Retinal pigment epithelial cell (primary cell): ENCODE data around the gene DCDC2B.
A peak's percentile ranks its signal among the peaks of the same experiment; 100 is the strongest.

Experiments
- DNase-seq: peaks from one replicate; pipeline ENCODE4 v3.0.0-alpha.2; 2010; ENCODE audit warnings: low read depth
- H3K4me3 ChIP-seq: 2 replicates; pipeline ENCODE4 v1.5.1; 2011; ENCODE audit warnings: mild to moderate bottlenecking, low read length, control low read depth, moderate library complexity
- TF ChIP-seq, protein P1 (sequence below): conservative IDR thresholded peaks from 2 replicates; pipeline ENCODE4 v1.5.1; 2011; ENCODE audit warnings: low read depth, low read length, control low read depth, inconsistent platforms

The DCDC2B gene

DNA sequence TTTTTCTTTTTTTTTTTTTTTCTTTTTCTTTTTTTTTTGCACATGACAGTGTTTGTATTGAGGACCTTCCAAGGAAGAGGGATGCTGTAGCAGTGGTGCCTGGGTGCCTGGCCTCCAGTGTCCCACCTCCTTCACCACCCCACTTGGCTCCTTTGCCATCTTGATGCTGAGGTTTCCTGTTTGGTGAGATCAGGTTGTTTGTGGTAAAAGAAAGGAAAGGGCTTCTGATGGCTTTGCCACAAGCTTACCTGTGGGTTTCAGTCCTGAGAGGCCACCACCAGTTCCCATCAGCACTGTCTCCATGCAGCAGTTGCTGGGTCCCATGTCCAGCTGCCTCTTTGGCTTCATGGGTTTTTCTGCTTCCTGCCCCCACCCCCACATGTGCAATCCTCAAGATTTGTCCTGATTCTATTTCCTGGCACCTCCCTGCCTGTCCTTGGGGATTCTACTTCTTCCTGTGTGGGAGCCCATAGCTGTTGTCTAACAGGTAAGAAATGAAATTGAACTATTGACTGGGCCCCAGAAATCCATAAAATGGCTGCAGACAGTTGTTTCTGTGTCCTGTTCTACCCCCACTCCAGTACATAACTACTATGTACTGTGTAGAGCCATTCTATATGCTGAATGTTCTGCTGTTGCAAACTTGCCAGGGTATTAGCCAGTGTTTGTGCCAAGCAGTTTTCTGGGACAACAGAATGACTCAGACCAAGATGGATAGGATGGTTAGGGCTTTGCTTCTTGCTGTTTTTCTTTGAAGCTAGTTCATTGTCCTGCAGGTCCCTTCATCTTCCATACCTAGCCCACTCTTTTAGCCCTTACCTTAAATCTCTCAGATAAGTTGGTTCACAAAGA, 12.7 kb upstream of the DCDC2B start:
- no peak overlapping the region for H3K4me3 ChIP-seq
- no peak for DNase-seq
- TF ChIP-seq, protein P1, sequence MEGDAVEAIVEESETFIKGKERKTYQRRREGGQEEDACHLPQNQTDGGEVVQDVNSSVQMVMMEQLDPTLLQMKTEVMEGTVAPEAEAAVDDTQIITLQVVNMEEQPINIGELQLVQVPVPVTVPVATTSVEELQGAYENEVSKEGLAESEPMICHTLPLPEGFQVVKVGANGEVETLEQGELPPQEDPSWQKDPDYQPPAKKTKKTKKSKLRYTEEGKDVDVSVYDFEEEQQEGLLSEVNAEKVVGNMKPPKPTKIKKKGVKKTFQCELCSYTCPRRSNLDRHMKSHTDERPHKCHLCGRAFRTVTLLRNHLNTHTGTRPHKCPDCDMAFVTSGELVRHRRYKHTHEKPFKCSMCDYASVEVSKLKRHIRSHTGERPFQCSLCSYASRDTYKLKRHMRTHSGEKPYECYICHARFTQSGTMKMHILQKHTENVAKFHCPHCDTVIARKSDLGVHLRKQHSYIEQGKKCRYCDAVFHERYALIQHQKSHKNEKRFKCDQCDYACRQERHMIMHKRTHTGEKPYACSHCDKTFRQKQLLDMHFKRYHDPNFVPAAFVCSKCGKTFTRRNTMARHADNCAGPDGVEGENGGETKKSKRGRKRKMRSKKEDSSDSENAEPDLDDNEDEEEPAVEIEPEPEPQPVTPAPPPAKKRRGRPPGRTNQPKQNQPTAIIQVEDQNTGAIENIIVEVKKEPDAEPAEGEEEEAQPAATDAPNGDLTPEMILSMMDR = no peak

DNA sequence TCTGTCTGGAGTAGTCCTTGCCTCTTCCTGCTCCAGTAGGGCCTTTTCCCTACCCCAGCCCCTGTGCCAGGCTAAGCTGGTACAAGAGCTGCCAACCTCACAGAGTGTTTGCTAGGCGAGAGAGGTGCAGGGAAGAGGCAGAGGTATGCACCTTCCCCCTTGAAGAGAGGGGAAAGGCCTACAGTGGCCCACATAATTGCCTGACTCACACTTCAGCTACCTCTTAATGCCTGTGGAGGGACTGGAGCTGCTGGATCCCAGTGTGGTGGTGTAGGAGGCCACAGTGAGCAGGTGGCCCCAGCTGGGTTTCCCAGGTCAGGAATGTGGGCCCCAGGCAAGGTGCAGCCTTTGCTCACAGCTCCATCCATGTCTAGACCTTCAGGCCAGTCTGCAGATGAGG, 11.8 kb upstream of the DCDC2B start:
- TF ChIP-seq, protein P1 = no peak
- DNase-seq = no peak

DNA sequence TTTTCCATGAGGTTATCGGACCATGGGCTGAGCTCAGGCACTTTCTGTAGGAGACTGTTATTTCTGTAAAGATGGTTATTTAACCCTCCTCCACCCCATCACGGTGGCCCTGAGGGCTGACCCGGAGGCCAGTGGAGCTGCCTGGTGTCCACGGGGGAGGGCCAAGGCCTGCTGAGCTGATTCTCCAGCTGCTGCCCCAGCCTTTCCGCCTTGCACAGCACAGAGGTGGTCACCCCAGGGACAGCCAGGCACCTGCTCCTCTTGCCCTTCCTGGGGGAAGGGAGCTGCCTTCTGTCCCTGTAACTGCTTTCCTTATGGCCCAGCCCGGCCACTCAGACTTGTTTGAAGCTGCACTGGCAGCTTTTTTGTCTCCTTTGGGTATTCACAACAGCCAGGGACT, 11.1 kb upstream of the DCDC2B start:
- TF ChIP-seq, protein P1 = no peak
- no peak for DNase-seq
- no peak overlapping the region for H3K4me3 ChIP-seq

More for the DNA sequence above, 11.8 kb upstream of the DCDC2B start:
- no peak overlapping the region for H3K4me3 ChIP-seq

DNA sequence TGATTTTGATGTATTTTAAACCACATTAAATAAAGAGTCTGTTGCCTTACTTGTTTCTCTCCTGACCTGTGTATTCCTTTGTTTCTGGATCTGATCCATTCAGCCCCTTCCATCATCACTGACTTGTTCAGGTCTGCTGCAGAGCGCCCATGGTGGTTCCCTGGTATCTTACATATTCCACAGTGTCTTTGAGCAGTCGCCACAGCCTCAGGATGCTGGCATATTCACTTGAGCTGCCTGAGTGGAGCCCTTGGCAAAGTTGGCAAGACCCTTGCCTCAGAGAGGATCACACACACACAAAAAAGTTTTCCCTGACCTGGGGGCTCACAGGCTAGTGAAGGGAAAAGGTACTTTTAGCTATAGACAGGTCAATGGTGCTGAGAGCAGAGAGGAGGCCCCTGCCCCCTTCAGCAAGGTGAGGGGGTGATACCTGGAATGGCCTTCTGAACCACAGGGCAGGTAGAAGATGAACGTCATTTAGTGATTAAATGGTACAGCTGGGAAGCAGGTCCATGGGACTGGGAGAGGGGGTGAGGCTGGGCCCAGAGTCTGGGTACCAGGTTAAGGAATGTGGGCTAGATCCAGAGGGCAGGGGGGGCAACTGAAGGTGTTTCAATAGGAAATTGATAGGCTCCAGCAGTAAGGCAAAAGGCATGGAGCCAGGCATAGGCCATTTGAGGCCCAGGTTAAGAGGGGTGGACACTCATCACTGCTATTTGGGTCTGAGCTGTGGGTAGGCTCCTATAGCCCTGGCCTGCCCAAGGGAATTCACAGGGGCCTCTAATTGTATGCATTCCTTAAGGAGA, 10.4 kb upstream of the DCDC2B start:
- no peak for DNase-seq
- no peak overlapping the region for H3K4me3 ChIP-seq
- TF ChIP-seq, protein P1 = no peak

DNA sequence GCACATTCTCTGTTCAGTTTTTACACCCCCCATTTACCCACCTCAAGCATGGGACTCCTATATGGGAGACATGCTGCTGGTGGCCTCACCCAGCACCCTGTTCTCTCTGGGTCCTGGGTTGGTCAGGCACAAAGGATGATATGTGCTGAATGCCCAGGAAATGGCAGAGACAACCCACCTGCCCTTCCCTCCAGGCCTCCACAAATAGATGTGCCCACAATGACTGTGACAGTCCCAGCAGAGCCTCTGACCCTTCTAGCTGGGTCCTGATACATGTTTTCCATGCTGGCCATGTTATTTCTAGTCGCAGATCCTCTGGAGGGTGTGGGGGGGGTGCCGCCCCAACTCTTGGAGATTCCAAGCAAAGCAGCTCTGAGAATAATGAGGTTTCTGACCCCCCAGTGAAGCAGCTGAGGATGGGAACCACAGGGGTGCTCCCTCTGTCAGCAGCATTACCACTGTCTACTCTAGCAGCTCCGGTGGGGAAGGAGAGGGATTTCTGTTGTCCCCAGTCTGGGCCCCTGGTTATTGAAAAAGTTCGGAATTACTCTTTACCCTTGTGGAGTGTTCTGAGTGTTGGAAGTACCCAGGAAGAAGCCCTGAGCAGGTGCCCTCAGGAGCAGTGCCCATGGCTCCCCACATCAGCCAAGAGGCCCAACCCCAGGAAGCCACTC, 9.7 kb upstream of the DCDC2B start:
- TF ChIP-seq, protein P1 = no peak
- DNase-seq = no peak
- H3K4me3 ChIP-seq = no peak overlapping the region

DNA sequence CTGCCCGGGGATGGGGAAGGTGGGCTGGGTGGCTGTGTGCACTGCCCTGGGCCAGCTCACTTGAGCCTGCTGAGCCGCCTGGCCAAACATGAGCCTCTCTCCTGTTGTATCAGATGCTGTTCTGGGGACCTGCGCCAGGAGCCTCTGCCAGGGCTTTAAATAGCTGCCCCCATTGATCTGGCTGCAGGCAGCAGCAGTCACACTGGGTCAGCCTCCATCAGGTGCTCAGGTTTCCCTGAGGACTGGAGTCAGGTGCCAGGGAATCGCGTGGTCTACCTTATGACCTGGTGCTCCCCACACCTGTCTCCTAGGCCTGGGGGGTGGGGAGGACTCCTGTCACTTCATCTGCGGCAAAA, 9.2 kb upstream of the DCDC2B start:
- DNase-seq = no peak
- TF ChIP-seq, protein P1 = no peak
- peak overlapping the region; percentile 73 for H3K4me3 ChIP-seq
